H1 (cell line): ENCODE measurements around the gene WDR3. TPM values are rescaled to one million over a fixed set of nuclear protein-coding genes. Genes with fewer than 3 reads are reported as not detected.

Experiments
- CTCF ChIA-PET: fragments of 300-600 bp; sonication (Branson Sonifier 250); formaldehyde crosslinking; loops from one replicate; lab custom pipeline; 2021; ENCODE audit not compliant: partially characterized antibody; lab: Charles Lee
- POLR2A ChIA-PET: fragments of 300-600 bp; sonication (Branson Sonifier 250); formaldehyde crosslinking; loops from one replicate; lab custom pipeline; 2021; ENCODE audit warnings: inconsistent platforms; ENCODE audit not compliant: partially characterized antibody; lab: Charles Lee
- DNase-seq, 2 experiments: peaks; one replicate each; pipeline versions ENCODE4 v3.0.0 to v3.0.0-alpha.2; 2010 to 2022; ENCODE audit warnings: low spot score in 2 of 2, low read depth in 1 of 2, mixed read lengths in 1 of 2
- FAIRE-seq: peaks from 2 replicates; lab custom pipeline; 2011; peaks lifted over from hg19 to GRCh38; lab: Jason Lieb, UNC
- H2AFZ ChIP-seq: 2 replicates; pipeline ENCODE4 v1.8.1; 2012; ENCODE audit warnings: low read length, inconsistent platforms
- H2AK5ac ChIP-seq: 2 replicates; pipeline ENCODE4 v1.6.1; 2013; ENCODE audit warnings: low read depth, low read length
- H2BK120ac ChIP-seq: replicated peaks from 2 replicates; pipeline ENCODE3; 2013; ENCODE audit warnings: low read depth, low read length, inconsistent platforms
- H2BK12ac ChIP-seq: 2 replicates; pipeline ENCODE4 v1.6.1; 2013; ENCODE audit warnings: low read depth, low read length
- H2BK15ac ChIP-seq: 2 replicates; pipeline ENCODE4 v1.6.1; 2013; ENCODE audit warnings: low read length
- H2BK20ac ChIP-seq: 2 replicates; pipeline ENCODE4 v1.6.1; 2013; ENCODE audit warnings: low read length
- H2BK5ac ChIP-seq: 2 replicates; pipeline ENCODE4 v1.6.1; 2013; ENCODE audit warnings: low read depth, low read length
- H3K14ac ChIP-seq: 2 replicates; pipeline ENCODE4 v1.6.1; 2013; ENCODE audit warnings: inconsistent platforms; ENCODE audit not compliant: insufficient read length
- H3K18ac ChIP-seq: 2 replicates; pipeline ENCODE4 v1.6.1; 2013; ENCODE audit warnings: low read length; ENCODE audit errors: extremely low read depth
- H3K23ac ChIP-seq: 2 replicates; pipeline ENCODE4 v1.6.1; 2013; ENCODE audit warnings: inconsistent platforms; ENCODE audit not compliant: insufficient read length
- H3K23me2 ChIP-seq: 2 replicates; pipeline ENCODE4 v1.6.1; 2013; ENCODE audit warnings: low read depth, low read length
- H3K27ac ChIP-seq: 2 replicates; pipeline ENCODE4 v1.6.1; 2011; ENCODE audit warnings: low read depth, low read length, inconsistent platforms
- H3K27me3 ChIP-seq, 4 experiments: replicated peaks in 1 of 4; 1 replicate in 1 of 4; 2 replicates in 3 of 4; pipeline versions ENCODE4 v1.6.1 to v1.8.1; 2011 to 2013; ENCODE audit warnings: low read length in 3 of 4, mild to moderate bottlenecking in 3 of 4, inconsistent platforms in 2 of 4, mixed read lengths in 2 of 4, moderate library complexity in 1 of 4; ENCODE audit not compliant: control insufficient read depth in 3 of 4, insufficient read depth in 3 of 4; ENCODE audit errors: extremely low read depth in 1 of 4
- H3K36me3 ChIP-seq, 4 experiments: 2 replicates each; pipeline versions ENCODE4 v1.6.1 to v1.8.1; 2011 to 2013; ENCODE audit warnings: mild to moderate bottlenecking in 4 of 4, low read length in 3 of 4, moderate library complexity in 2 of 4, control low read depth in 1 of 4, inconsistent platforms in 1 of 4; ENCODE audit not compliant: insufficient read depth in 4 of 4, control insufficient read depth in 2 of 4
- H3K4ac ChIP-seq: replicated peaks from 2 replicates; pipeline ENCODE3; 2013; ENCODE audit warnings: low read length, low read depth, mixed read lengths, inconsistent platforms; ENCODE audit not compliant: insufficient read length
- H3K4me1 ChIP-seq, 4 experiments: replicated peaks in 1 of 4; 1 replicate in 1 of 4; 2 replicates in 3 of 4; pipeline versions ENCODE4 v1.6.1 to v1.8.1; 2011 to 2013; ENCODE audit warnings: low read length in 3 of 4, inconsistent platforms in 2 of 4, mixed read lengths in 1 of 4; ENCODE audit not compliant: insufficient read depth in 4 of 4, control insufficient read depth in 3 of 4
- H3K4me2 ChIP-seq, 2 experiments: 2 replicates each; pipeline versions ENCODE4 v1.6.1 to v1.8.1; 2011 to 2013; ENCODE audit warnings: low read depth in 2 of 2, low read length in 2 of 2, control low read depth in 1 of 2, inconsistent platforms in 1 of 2, mild to moderate bottlenecking in 1 of 2; ENCODE audit not compliant: insufficient read depth in 1 of 2
- H3K4me3 ChIP-seq, 4 experiments: fragments of 200-600, 300-600 bp in 1 of 4; sonication (generic), shearing (Covaris generic), sonication (Bioruptor Twin) in 1 of 4; 2 replicates each; pipeline versions ENCODE4 v1.5.1 to v1.8.1; 2011 to 2016; ENCODE audit warnings: low read length in 4 of 4, low read depth in 3 of 4, control low read depth in 2 of 4, inconsistent platforms in 2 of 4, mild to moderate bottlenecking in 2 of 4, mixed read lengths in 1 of 4, moderate library complexity in 1 of 4; ENCODE audit not compliant: insufficient read depth in 2 of 4; ENCODE audit errors: extremely low read depth in 1 of 4
- H3K56ac ChIP-seq: replicated peaks from 2 replicates; pipeline ENCODE3; 2013; ENCODE audit warnings: low read depth, mild to moderate bottlenecking, mixed read lengths, low read length, inconsistent platforms; ENCODE audit not compliant: insufficient read length
- H3K79me1 ChIP-seq: 2 replicates; pipeline ENCODE4 v1.6.1; 2013; ENCODE audit warnings: low read depth, low read length, control low read depth
- H3K79me2 ChIP-seq, 2 experiments: 2 replicates each; pipeline versions ENCODE4 v1.6.1 to v1.8.1; 2012 to 2013; ENCODE audit warnings: low read length in 2 of 2, mild to moderate bottlenecking in 2 of 2, inconsistent platforms in 1 of 2; ENCODE audit not compliant: insufficient read depth in 2 of 2, control insufficient read depth in 1 of 2
- H3K9ac ChIP-seq, 4 experiments: replicated peaks in 1 of 4; 1 replicate in 1 of 4; 2 replicates in 3 of 4; pipeline versions ENCODE4 v1.6.1 to v1.8.1; 2011 to 2013; ENCODE audit warnings: low read depth in 3 of 4, low read length in 3 of 4, control low read depth in 2 of 4, mild to moderate bottlenecking in 2 of 4, moderate library complexity in 2 of 4, inconsistent platforms in 1 of 4; ENCODE audit errors: extremely low read depth in 1 of 4
- H3K9me3 ChIP-seq, 2 experiments: 2 replicates each; pipeline versions ENCODE4 v1.6.1 to v1.8.1; 2012 to 2013; ENCODE audit warnings: mild to moderate bottlenecking in 2 of 2, moderate library complexity in 2 of 2, control low read depth in 1 of 2, inconsistent platforms in 1 of 2, low read depth in 1 of 2, low read length in 1 of 2, mixed read lengths in 1 of 2; ENCODE audit not compliant: insufficient read depth in 2 of 2
- H4K20me1 ChIP-seq, 2 experiments: replicated peaks in 1 of 2; 2 replicates each; pipeline versions ENCODE3 to v1.8.1; 2011 to 2013; ENCODE audit warnings: inconsistent platforms in 2 of 2, low read length in 2 of 2, mild to moderate bottlenecking in 1 of 2; ENCODE audit not compliant: insufficient read depth in 2 of 2, control insufficient read depth in 1 of 2
- H4K5ac ChIP-seq: 2 replicates; pipeline ENCODE4 v1.6.1; 2013; ENCODE audit warnings: low read length, low read depth, mixed read lengths, inconsistent platforms; ENCODE audit not compliant: insufficient read length
- H4K8ac ChIP-seq: 2 replicates; pipeline ENCODE4 v1.8.0; 2013; ENCODE audit warnings: mild to moderate bottlenecking, moderate library complexity, low read length, inconsistent platforms; ENCODE audit not compliant: insufficient read depth; ENCODE audit errors: extremely low read depth
- H4K91ac ChIP-seq: replicated peaks from 2 replicates; pipeline ENCODE3; 2013; ENCODE audit warnings: low read length, mixed read lengths, inconsistent platforms; ENCODE audit not compliant: insufficient read length
- CHD2 ChIP-seq: IDR thresholded peaks from 2 replicates; pipeline ENCODE4 v1.6.1; 2012; ENCODE audit warnings: low read length, improper control_type of control experiment
- GTF2F1 ChIP-seq: IDR thresholded peaks from 2 replicates; pipeline ENCODE4 v1.6.1; 2012; ENCODE audit warnings: low read depth, low read length, improper control_type of control experiment, borderline replicate concordance
- KDM4A ChIP-seq: IDR thresholded peaks from one replicate; pipeline ENCODE4 v1.7.1; 2012; ENCODE audit warnings: low read depth, mild to moderate bottlenecking, moderate library complexity, low read length, inconsistent platforms; ENCODE audit not compliant: severe bottlenecking
- POLR2AphosphoS5 ChIP-seq: IDR thresholded peaks from 2 replicates; pipeline ENCODE4 v1.6.1; 2011; ENCODE audit warnings: low read depth, low read length
- SIX5 ChIP-seq: IDR thresholded peaks from 2 replicates; pipeline ENCODE4 v1.6.1; 2011; ENCODE audit warnings: mild to moderate bottlenecking, low read depth, low read length
- SP1 ChIP-seq: IDR thresholded peaks from 2 replicates; pipeline ENCODE4 v1.6.1; 2011; ENCODE audit warnings: low read depth, low read length
- SP2 ChIP-seq: IDR thresholded peaks from 2 replicates; pipeline ENCODE4 v1.6.1; 2012; ENCODE audit warnings: mild to moderate bottlenecking, low read length, inconsistent platforms
- SUZ12 ChIP-seq: fragments of 200-600 bp; sonication (generic); IDR thresholded peaks from 2 replicates; pipeline ENCODE4 v1.6.1; 2012; ENCODE audit warnings: mild to moderate bottlenecking, inconsistent platforms, low read length, moderate library complexity, mixed read lengths
- TAF7 ChIP-seq: optimal IDR thresholded peaks from 2 replicates; pipeline ENCODE3; 2011; ENCODE audit warnings: low read depth, mild to moderate bottlenecking, inconsistent platforms, low read length, moderate library complexity, borderline replicate concordance
- WGBS, 2 experiments: shearing (Covaris generic) in 1 of 2; methylation state at CpG; one replicate each; pipeline versions ENCODE4 v1.1.6 to v1.1.7; 2013 to 2015; ENCODE audit warnings: low lambda C conversion rate in 2 of 2, mixed read lengths in 2 of 2, inconsistent platforms in 1 of 2, low coverage in 1 of 2, missing lambda C conversion rate in 1 of 2; ENCODE audit not compliant: insufficient replicate concordance in 2 of 2, insufficient coverage in 1 of 2, insufficient read length in 1 of 2; ENCODE audit errors: extremely low coverage in 1 of 2, missing lambda C conversion rate in 1 of 2; 5-methylcytosine and 5-hydroxymethylcytosine counted together
- polyA plus RNA-seq, 7 experiments: library from polyadenylated mRNA; depleted of rRNA in 3 of 7; stranded (reverse) in 5 of 7; unstranded in 2 of 7; fragments of >200 nt in 5 of 7; fragments of 200-250 nt in 2 of 7; gene quantifications; 1 replicate in 5 of 7; 2 replicates in 1 of 7; 4 replicates in 1 of 7; pipeline versions ENCODE4 v1.2.1 to v1.2.3, GENCODE V29; 2011 to 2013; ENCODE audit warnings: missing spikeins in 2 of 7, mixed read lengths in 2 of 7
- total RNA-seq: library from RNA; stranded (reverse); fragmentation: NEBNext Ultra II Directional; extraction: Animal tissue kit (Norgen Biotek cat#: 25700); gene quantifications from 2 replicates; pipeline ENCODE4 v1.2.1, GENCODE V29; 2021
- TF ChIP-seq, protein P1 (sequence below): IDR thresholded peaks from 2 replicates; pipeline ENCODE4 v1.6.1; 2012; ENCODE audit warnings: inconsistent platforms
- TF ChIP-seq, protein P2 (sequence below): IDR thresholded peaks from 2 replicates; pipeline ENCODE4 v1.6.1; 2012; ENCODE audit warnings: inconsistent platforms

Gene WDR3
- total and polyA plus RNA-seq, 2 of the 8 experiments (the other 6 are each of a cell fraction or from before 2014, with no cell fraction given): 18.2 to 67.9 TPM

DNA sequence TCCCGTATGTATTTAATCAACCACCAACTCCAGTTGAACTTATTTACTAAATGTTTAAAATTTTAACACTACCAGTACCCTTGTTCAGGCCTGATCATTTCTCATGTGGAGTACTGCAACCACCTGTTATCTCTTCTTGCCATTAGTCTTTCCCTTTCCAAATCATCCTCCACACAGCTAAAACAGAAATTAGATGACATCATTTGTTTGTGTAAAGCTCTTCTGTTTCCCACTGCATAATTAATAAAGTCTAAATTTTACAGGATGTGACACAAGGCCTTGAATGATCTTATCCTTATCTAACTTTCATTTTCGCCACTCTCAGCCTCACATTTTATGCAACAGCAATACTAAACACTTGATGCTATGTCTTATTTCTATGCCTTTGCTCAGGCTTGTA lies 24.5 kb upstream of the WDR3 start:
- no peak overlapping the region for H2BK15ac ChIP-seq
- H3K56ac ChIP-seq: no peak overlapping the region
- no peak overlapping the region for H2BK20ac ChIP-seq
- no peak overlapping the region for H2BK120ac ChIP-seq
- H4K8ac ChIP-seq: no peak overlapping the region
- no peak for DNase-seq
- H3K14ac ChIP-seq: no peak overlapping the region
- H3K4ac ChIP-seq: no peak overlapping the region
- no peaks in the 10 kb centered on the region for H3K27me3 ChIP-seq
- H3K4me3 ChIP-seq: no peak overlapping the region
- no peak overlapping the region for H2BK12ac ChIP-seq
- CTCF ChIA-PET: interaction anchor here (1.4 to 6.3 kb wide), 2 partner anchors 9 to 10 kb away, joined by 4 to 32 read pairs; no protein-coding TSS in a partner anchor
- no peaks in the 10 kb centered on the region for H3K4me1 ChIP-seq
- FAIRE-seq: no peak
- H3K4me2 ChIP-seq: no peak overlapping the region
- H2BK5ac ChIP-seq: no peak overlapping the region
- H3K79me2 ChIP-seq: no peaks in the 10 kb centered on the region
- H4K20me1 ChIP-seq: no peaks in the 10 kb centered on the region
- no peak for TF ChIP-seq GTF2F1
- no peak for TF ChIP-seq CHD2
- no peak for TF ChIP-seq POLR2AphosphoS5
- no peak for TF ChIP-seq TAF7
- no peak for TF ChIP-seq KDM4A
- no peak for TF ChIP-seq SUZ12
- TF ChIP-seq, protein P1, sequence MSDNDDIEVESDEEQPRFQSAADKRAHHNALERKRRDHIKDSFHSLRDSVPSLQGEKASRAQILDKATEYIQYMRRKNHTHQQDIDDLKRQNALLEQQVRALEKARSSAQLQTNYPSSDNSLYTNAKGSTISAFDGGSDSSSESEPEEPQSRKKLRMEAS: no peak
- no peak for TF ChIP-seq SP1
- TF ChIP-seq, protein P2, sequence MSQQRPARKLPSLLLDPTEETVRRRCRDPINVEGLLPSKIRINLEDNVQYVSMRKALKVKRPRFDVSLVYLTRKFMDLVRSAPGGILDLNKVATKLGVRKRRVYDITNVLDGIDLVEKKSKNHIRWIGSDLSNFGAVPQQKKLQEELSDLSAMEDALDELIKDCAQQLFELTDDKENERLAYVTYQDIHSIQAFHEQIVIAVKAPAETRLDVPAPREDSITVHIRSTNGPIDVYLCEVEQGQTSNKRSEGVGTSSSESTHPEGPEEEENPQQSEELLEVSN: no peak
- TF ChIP-seq SIX5: no peak
- TF ChIP-seq SP2: no peak
- no peak overlapping the region for H3K23ac ChIP-seq
- WGBS, 2 experiments: 93% methylated on average over 2 of the region's 2 CpGs; no CpG with 5 or more reads in 1 of the 2 experiments
- no peak overlapping the region for H4K5ac ChIP-seq
- peaks cover 2 to 10% (median 7%) of the 10 kb centered on the region in 4 experiments; a peak in 6 of 8 replicates for H3K36me3 ChIP-seq
- no peaks in the 10 kb centered on the region for H3K23me2 ChIP-seq
- no peaks in the 10 kb centered on the region for H3K79me1 ChIP-seq
- no peak overlapping the region for H3K9ac ChIP-seq
- POLR2A ChIA-PET: no interaction called here
- no peak overlapping the region for H4K91ac ChIP-seq
- H2AFZ ChIP-seq: no peak overlapping the region
- no peak overlapping the region for H2AK5ac ChIP-seq
- H3K9me3 ChIP-seq: no peaks in the 10 kb centered on the region
- H3K18ac ChIP-seq: no peak overlapping the region
- no peak overlapping the region for H3K27ac ChIP-seq
